NOMO-1 treated with dmso at 0.1 percent for 144 hours (cell line): Measurements from ENCODE around the gene SEC24A.
A peak's percentile ranks its signal among the peaks of the same experiment; 100 is the strongest.
"Not testable (repeated sequence)": the region's sequence is repeated elsewhere in the genome, so short reads cannot be mapped to it uniquely, and the experiment has no call there.

Experiments used
- DNase-seq: peaks from one replicate; lab custom pipeline; 2025; ENCODE audit not compliant: unreplicated experiment; lab: John Stamatoyannopoulos, UW

Gene SEC24A

DNA sequence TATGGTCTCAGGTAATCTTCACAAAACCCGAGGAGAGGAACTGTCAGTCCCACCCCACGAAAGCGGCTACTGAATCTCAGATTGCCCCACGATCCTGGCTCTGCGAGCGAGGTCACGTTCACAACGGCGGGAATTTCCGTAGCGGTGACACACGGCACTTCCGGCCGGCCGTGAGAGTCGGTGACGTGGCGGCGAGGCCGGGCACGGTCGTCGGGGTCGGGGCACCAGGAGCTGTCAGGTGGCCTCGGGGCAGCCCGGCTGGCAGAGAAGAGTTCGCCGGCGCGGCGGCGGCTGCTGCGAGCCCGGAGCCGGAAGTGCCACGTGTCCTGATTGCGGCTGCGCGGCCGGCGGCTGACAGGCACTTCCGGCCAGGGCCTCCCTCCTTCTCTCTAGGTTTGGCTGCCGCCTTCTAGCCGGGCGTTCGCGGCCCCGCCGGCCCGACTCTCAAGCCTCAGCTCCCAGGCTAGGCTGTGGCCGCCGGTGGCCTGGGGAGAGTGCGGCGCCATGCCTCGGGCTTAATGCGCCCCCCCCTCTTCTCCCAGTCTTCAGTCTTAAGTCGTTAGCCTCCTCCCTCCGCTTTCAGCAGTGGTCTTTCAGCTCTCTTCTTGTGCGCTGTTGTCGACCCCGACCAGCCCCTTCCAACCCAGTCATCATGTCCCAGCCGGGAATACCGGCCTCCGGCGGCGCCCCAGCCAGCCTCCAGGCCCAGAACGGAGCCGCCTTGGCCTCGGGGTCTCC is at the start of gene SEC24A:
TSS of gene SEC24A (plus strand) at position 361 of the 738 bp plus-strand sequence. CDS start at position 653, 292 bp downstream.
- DNase-seq = peak; percentile 92

DNA sequence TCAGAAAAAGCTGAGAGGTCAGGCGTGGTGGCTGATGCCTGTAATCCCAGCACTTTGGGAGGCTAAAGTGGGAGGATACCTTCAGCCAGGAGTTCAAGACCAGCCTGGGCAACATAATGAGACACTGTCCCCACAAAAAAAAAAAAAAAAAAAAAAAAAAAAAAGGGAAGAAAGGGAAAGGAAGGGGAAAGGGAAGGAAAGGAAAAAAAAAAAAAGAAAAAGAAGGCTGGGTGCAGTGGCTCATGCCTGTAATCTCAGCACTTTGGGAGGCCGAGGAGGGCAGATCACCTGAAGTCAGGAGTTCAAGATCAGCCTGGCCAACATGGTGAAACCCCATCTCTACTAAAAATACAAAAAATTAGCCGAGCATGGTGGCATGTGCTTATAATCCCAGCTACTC is 48.8 kb upstream of the SEC24A start:
- not testable (repeated sequence) for DNase-seq

DNA sequence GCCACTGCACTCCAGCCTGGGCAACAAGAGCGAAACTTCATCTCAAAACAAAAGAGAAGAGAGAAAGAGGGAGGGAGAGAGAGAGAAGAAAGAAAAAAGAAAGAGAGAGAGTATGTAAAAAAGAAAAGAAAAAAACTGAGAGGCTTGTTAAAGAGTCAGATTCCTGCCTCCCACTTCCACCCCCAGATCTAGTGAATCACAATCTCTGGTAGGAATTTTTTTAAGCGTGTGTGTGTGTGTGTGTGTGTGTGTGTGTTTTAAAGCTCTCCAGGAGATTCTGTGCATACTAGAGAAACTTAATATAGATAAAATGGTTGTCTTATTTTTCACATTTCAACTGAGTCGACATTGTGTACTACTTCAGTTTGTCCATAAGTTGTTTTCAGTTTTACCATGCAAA is 48.0 kb upstream of the SEC24A start:
- DNase-seq = no peak

DNA sequence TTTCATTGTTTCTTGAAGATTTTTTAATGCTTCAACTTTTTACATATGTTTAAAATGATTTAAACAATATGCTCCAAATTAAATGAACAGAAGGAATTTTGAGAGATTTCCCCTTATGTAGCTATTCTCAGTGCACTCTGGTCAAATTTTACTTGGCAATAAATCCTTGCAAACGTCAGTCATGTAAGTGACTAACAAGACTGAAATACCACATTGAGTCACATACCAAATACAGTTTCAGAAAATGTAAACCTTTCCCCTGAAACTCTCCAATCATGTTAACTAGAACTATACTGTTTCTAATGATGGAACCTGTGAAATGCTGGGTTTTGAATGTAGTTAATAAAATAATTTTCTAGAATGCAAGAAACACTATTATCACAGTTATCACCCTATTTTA is 45.5 kb upstream of the SEC24A start:
- DNase-seq = no peak

DNA sequence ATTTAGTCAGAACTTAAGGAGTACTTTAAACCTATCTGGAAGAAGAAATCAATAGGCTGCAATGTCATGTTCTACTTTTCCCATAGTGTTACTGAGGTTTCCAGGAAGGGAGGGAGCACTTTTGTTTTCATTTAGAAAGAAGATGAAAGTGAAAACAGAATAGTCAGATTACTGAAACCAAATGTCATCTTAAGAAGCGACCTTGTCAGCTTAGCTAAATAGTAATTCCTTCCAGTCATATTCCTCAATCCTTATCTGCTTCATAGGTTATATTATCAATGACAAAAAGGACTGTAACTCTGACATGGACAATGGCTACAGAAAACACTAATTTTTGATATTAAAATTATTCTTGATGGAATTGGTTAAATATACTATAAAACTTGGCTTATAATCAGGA is 43.7 kb upstream of the SEC24A start:
- DNase-seq = no peak

DNA sequence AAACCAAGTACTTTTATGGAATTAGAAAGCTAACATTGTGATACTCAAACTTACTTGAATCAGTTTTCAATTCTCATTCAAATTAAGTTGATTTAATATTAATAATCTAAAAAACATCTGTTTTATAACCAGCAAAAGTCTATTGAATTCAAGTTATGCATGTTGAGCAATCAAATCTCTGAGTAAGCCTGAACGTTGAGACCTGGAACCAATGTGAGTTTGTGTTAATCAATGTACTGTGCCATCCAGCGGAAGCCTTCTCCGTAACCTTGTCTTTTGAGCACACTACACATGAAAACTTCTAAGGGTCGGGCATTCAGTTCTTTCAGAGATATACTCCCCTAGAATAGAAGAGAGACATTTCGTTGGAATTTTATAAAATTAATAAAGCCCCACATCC is 41.9 kb upstream of the SEC24A start:
- no peak for DNase-seq

DNA sequence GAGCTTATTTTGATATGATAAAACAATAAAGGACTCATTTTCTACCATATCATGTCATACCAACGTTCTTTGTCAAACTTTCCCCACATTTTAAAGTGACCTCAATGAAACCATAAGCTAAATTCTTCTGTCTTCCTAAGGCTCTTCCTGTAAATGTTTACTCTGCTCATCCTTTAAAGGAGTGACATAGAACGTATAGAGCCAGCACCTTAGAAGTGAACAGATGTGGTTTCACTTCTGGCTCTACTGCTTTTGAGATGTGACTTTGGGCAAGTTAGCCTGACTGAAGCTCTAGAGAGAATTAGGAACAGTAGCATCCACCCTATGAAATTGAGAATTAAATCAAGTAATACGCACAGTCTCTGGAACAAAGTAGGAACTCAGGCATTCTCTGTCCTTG is 40.0 kb upstream of the SEC24A start:
- DNase-seq = no peak

DNA sequence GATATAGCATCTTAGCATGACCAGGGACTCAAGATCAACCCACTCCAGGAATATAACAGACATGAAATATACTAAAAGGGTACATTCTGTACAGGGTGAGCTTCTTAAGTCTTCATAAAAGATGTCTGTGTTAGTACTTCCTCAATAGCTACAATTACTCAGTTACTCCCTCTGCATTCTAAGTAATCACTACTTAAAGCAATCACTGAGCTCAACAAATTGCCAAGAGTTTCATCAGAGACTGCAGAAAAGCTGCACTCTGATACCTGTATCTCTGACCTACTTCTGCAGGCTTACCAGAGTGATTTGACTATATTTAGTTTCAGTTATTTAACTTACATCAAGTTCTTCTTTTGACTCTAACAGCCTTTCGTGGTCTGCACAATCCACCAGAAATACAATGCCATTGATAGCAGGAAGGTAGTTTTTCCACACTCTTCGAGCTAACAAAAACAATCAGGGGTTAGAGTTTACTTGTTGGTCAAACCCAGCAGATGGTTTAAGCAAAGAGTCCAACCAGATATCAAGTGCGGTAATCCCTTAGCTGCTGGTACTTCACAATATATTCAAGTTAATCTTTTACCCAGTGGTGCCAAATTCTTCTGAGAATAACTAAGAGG is 39.2 kb upstream of the SEC24A start:
- DNase-seq = no peak

DNA sequence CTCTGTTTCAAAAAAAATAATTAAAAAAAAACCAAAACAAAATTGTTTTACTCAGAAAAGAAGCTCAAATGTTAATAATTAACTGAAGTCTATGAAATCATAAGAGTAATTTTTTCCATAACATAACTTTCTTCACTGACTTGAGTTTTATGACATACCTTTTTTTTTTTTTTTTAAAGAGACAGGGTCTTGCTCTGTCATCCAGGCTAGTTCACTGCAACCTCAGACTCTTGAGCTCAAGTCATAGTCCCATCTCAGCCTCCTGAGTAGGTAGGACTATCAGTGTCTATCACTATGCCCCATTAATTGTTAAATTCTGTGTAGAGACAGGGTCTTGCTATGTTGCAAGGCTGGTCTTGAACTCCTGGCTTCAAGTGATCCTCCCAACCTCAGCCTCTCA is 37.9 kb upstream of the SEC24A start:
- DNase-seq = no peak

DNA sequence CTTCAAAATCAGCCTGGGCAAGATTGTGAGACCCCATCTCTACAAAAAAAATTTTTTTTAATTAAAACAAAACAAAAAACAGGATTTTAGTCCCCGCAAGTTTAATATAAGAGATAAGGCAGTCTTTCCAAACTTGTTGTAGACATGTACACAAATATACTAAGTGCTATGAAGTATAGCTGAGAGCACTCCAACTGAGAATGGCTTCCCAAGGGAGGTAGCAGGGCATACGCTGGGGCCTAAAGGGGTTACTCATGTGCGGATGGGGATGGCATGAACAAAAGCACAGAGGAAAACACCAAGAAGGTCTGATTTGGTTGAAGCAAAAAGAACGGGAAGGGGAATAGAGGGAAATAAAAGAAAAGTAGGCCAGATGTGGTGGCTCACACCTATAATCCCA is 37.1 kb upstream of the SEC24A start:
- DNase-seq = no peak

DNA sequence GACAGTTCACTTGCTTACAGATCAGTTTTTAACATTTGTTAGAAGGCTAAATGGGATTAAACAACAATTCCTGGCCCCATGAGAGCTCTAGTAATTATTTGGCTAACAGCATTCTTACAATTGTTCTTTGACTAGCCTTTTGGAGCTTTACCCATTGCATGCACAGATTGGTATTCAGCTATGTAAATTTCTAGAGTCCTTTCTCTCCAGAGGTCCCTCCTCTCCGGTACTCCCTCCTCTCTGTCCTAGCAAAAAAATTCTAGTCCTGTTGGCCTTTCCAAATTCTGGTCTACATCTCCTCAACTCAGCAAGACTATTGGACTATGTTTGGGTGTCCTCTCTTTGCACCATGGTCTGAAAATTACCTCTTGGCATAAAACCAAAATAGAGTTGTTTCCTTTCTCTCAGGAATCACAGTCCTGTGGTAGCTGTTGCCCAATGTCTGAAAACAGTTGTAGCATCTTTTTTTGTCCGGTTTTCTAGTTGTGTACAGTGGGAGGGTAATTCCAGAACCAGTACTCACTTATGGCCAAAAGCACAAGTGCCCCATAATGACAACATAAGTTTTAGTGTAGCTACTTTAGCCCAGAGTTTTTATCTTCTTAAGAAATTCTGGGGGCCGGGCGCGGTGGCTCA is 34.0 kb upstream of the SEC24A start:
- no peak for DNase-seq

DNA sequence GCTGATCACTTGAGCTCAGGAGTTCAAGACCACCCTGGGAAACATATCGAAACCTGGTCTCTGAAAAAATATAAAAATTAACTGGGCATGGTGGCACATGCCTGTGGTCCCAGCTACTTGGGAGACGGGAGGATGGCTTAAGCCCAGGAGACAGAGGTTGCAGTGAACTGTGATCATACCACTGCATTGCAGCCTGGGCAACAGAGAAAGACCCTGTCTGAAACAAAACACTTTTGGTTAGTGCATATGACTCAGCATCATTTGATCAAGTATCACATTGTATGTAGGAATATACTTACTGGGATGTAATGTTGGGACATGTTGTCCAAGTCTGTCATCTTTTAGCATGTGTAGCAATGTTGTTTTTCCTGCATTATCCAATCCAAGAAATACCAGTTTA is 28.0 kb upstream of the SEC24A start:
- DNase-seq = no peak

DNA sequence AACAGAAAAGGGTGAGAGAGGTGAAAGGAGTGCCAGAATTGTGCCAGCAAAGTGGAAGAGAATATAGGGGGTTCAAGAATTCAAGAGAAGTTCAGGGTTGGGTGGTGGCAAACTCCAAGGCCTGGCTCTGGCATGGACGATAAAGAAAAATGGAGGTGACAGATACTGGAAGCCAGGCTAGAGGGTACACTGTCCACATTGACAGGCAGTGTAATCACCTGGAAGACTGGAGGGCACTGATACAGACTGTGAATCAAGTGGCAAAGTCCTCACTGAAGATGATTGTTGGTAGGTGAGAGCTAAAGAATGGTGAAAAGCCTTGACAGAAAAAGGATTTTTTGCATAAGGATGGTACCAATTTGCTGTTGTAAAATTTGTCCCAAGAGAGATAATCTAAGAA is 23.0 kb upstream of the SEC24A start:
- DNase-seq = no peak

DNA sequence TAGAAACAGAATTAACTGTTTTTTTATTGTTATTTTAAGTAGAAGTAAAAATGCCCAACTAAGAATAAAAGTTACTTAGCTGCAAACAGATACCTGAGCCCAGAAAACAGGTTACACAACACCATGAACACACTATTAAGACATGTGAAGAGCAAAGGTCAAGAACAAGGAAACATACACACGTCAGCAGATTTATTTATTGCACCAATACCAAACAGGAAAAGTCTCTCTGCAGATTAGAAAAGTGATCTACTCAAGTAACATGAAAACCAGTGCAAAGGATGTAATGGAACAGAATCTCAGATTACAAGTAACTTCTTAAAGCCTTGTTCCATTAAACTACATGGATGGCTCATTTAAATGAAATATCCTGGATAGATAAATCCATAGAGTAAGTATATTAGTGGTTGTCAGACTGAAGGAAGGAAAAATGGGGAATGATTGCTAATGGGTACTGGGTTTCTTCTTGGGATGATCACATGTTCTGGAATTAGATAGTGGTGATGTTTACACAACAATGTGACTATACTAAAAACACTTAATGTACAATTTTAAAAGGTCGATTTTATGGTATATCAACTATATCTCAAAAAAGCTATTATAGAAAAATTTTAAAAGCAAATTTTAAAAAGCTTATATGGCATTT is 22.1 kb upstream of the SEC24A start:
- peak; percentile 10 for DNase-seq

DNA sequence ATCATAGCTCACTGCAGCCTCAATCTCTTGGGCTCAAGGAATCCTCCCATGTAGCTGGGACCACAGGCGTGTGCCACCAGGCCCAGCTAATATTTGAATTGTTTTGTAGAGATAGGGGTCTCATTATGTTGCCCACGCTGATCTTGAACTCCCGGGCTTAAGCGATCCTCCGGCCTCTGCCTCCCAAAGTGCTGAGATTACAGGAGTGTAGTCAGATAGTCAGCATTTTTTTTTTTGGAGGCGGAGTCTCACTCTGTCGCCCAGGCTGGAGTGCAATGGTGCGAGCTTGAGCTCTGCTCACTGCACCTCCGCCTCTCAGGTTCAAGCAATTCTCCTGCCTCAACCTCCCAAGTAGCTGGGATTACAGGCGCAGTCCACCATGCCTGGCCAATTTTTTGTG is 14.4 kb upstream of the SEC24A start:
- no peak for DNase-seq

DNA sequence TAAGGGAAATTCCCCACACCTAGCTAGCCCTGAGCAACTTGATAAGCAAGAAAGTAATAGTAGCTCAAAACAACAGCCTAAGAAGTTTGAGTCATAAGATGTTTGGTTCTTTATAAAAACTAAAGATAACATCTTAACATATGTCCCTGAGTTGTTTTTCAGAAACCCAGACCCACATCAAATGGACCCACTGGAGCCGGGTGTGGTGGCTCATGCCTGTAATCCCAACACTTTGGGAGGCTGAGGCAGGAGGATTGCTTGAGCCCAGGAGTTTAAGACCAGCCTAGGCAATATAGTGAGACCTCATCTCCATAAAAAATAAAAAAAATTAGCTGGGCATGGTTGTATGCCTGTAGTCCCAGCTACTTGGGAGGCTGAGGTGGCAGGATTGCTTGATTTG is 13.2 kb upstream of the SEC24A start:
- not testable (repeated sequence) for DNase-seq

DNA sequence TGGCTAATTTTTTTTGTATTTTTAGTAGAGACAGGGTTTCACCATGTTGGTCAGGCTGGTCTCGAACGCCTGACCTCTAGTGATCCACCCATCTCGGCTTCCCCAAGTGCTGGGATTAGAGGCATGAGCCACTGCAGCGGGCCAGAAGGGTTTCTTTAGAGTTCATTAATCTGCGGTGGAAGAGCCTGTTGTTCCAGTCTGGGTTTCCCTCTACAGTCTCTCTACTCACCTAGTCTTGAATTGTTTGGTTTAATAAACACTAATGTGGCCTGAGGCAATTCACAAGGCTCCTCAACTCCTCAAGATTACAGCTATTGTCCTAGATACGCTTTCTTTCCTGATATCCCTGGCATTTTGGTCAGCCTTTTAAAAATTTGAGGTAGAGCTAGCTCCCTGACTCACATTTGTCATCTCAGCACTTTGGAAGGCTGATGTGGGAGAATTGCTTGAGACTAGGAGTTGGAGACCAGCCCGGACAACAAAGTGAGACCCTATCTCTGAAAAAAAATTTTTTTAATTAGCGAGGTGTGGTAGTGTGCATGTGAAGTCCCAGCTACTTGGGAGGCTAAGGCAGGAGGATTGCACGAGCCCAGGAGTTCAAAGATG is 11.4 kb upstream of the SEC24A start:
- no peak for DNase-seq

DNA sequence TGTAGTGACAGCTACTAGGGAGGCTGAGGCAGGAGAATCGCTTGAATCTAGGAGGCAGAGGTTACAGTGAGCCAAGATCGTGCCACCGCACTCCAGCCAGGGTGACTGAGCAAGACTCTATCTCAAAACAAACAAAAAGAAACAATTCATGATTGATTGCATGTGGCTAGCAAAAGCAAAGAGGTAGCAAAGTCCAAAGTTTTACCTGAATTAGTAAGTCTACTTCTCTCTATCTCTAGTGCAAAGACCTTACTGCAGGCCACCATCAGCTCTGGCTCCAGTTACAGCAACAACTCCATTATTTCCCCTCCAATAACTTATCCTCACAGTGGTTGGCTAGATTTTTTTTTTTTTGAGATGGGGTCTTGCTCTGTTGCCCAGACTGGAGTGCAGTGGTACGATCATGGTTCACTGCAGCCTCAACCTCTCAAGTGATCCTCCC is 9.8 kb upstream of the SEC24A start:
- DNase-seq = no peak

DNA sequence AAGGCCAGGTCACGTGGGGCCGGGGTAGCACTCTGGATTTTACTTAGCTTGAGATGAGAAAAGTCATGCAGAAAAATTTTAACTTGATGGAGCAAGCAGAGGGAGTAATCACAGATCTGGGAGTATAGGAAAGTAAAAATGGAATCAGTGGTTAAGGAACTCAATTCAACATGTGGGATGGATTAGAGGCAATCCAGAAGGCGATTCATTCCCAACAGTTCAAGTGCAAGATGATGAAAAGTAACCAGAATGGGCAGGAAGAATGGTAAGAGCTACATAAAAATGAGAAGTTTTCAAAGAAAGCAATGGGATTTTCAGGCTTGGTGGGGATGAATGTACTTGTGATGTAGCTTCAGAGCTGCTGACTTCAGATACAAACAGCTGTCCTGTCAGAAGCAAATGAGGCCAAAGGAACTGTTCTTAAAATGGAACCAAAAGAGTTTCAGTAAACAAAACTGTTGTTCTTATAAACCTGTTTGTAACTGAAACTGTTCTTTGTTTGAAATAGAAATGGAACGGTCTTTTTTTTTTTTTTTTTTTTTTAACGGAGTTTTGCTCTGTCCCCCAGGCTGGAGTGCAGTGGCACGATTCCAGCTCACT is 5.6 kb upstream of the SEC24A start:
- no peak for DNase-seq

DNA sequence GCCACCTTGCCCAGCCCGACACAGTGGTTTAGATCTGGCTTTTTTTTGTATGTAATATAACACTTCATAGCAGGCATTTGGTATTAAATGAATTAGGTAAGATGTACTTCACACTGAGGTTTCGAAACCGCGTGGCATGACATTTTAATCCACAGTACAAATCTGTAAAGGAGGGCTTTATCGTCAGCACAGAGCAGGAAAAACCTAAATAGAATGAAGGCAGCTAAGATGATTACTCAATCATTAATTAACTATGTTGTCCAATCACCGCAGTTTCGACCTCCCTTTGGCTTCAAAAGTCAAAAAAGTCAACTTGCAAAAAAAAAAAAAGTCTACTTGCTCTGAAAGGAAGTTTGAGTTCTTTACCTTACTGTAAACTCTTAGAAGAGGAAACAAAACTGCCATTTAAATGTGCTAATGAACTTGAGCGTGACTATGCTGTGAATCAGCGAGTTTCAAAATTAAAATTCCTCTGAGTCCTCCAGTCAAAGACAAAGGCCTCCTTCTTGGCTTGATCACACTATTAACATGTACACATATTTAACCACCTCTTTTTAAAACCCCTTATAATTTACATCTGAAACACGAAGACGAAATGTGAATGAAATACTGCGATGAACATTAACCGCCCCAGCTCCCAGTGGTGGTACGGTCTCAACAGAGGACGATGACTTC is 698 bp upstream of the SEC24A start:
- DNase-seq = peak; percentile 72
